Cortex of kidney (tissue), 1 donor: ENCODE data around the gene TUBD1.

Experiments used
- DNase-seq: peaks from one replicate; lab custom pipeline; 2025; lab: John Stamatoyannopoulos, UW

The TUBD1 gene

DNA sequence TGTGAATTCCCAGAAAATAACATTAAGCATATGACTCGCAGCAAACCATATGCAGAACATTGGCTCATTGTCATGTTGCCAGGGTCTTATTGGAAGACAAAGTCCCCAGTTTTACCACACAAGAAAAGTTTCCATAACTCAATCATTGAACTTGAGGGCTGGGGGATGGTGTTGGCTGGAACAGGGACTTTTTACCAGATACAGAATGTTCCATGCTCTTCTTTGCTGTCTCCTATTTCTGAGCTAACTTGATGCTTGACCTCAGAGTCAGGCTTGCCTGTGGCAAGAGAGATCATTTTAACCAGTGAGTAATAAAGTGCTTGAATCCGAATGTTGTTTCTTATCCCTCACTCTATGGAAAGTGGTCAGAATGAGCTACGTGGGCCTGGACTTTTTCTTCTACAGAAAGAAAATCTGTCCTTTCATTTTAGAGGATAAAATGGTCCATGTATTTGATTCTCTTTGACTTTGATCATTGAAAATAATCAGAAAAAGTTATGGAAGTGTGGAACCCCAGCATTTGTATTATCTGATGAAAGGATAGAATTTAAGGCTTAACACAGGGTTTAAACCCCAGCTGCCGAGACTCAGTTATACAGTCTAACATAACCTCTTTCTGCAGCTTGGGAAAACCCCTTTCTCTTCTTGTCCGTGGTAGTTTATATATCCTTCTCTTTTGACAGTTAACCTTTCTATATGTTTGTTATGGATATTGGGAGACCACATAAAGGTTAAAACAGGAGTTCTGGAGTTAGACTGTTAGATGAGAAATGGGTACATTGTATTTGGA is 67.0 kb downstream of the TUBD1 start:
- DNase-seq = no peak

- DNase-seq = no peak
Observed at GRCh38 chr17:59815965-59816364, 76.8 kb downstream of the TUBD1 start.

- no peak for DNase-seq
Observed at GRCh38 chr17:59814685-59815084, 78.1 kb downstream of the TUBD1 start.

DNA sequence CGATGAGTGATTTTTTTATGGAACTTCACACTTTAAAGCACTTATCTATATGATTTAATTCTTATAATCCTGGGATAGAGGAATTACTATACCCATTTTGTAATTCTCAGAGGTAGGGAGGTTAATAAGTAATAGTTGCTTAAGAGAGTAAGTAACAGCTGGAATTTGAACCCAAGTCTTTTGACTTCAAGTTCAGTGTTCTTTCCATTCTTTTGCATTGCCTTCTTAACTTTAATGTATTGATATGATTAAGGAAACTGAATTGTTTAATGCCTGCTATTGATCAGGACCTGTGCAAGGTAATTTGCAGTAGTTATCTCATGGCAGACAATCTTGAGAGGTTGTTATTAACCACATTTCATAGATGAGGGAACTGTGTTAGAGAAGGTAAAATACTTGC is 78.5 kb downstream of the TUBD1 start:
- DNase-seq = no peak

- DNase-seq = no peak
Observed at GRCh38 chr17:59812139-59812538, 80.6 kb downstream of the TUBD1 start.

DNA sequence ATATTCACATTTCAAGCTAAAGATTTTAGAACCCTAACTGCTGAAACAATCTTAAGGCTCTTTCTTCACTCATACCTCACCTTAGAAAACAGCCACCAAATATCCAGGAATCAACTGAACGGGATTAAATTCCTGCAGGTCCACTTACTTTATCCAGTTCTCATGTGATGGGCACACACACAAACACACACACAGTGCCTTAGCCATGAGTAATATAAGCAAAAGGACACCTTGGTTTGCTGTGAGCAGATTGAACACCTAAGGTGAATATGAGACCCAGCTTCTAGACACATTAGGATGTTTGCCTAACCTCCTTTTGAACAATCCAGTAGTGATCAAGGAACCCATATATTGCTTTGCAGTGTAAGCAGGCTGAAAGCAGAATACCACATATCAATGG is 81.5 kb downstream of the TUBD1 start:
- DNase-seq = no peak

- no peak for DNase-seq
Observed at GRCh38 chr17:59810894-59811153, 81.9 kb downstream of the TUBD1 start.
